ENCODE measurements around the gene SLC47A1.
"Not testable (repeated sequence)": the region's sequence is repeated elsewhere in the genome, so short reads cannot be mapped to it uniquely, and the experiment has no call there.

Gene SLC47A1

GRCh38 chr17:19533718-19534561 lies at the start of gene SLC47A1:
TSS of gene SLC47A1 (plus strand) at chr17:19533854. CDS start at chr17:19533940, 86 bp downstream.
- in situ Hi-C loops (cut with HindIII; ENCODE audit: low pct_ligation_motif_present, low pct_unique_long_range_greater_than_20kb, low sequenced_read_pairs): no loop called here
- peak; percentile 23 for DNase-seq

- DNase-seq: no peak
- in situ Hi-C loops (cut with HindIII; ENCODE audit: low pct_ligation_motif_present, low pct_unique_long_range_greater_than_20kb, low sequenced_read_pairs): no loop called here
Observed at GRCh38 chr17:19485800-19486340, 47.8 kb upstream of the SLC47A1 start.

- DNase-seq: no peak
- in situ Hi-C loops (cut with HindIII; ENCODE audit: low pct_ligation_motif_present, low pct_unique_long_range_greater_than_20kb, low sequenced_read_pairs): no loop called here
Observed at GRCh38 chr17:19486351-19487023, 47.2 kb upstream of the SLC47A1 start.

GRCh38 chr17:19487024-19487600 lies 46.5 kb upstream of the SLC47A1 start:
- no peak for DNase-seq
- in situ Hi-C loops (cut with HindIII; ENCODE audit: low pct_ligation_motif_present, low pct_unique_long_range_greater_than_20kb, low sequenced_read_pairs): no loop called here

GRCh38 chr17:19492141-19492540 lies 41.5 kb upstream of the SLC47A1 start:
- in situ Hi-C loops (cut with HindIII; ENCODE audit: low pct_ligation_motif_present, low pct_unique_long_range_greater_than_20kb, low sequenced_read_pairs): no loop called here
- no peak for DNase-seq

GRCh38 chr17:19494961-19495806 lies 38.5 kb upstream of the SLC47A1 start:
- in situ Hi-C loops (cut with HindIII; ENCODE audit: low pct_ligation_motif_present, low pct_unique_long_range_greater_than_20kb, low sequenced_read_pairs): no loop called here
- no peak for DNase-seq

- in situ Hi-C loops (cut with HindIII; ENCODE audit: low pct_ligation_motif_present, low pct_unique_long_range_greater_than_20kb, low sequenced_read_pairs): no loop called here
- DNase-seq: no peak
Observed at GRCh38 chr17:19495828-19496528, 37.7 kb upstream of the SLC47A1 start.

- no peak for DNase-seq
- in situ Hi-C loops (cut with HindIII; ENCODE audit: low pct_ligation_motif_present, low pct_unique_long_range_greater_than_20kb, low sequenced_read_pairs): no loop called here
Observed at GRCh38 chr17:19497624-19498023, 36.0 kb upstream of the SLC47A1 start.

- no peak for DNase-seq
- in situ Hi-C loops (cut with HindIII; ENCODE audit: low pct_ligation_motif_present, low pct_unique_long_range_greater_than_20kb, low sequenced_read_pairs): no loop called here
Observed at GRCh38 chr17:19501219-19501618, 32.4 kb upstream of the SLC47A1 start.

GRCh38 chr17:19502517-19502916 lies 31.1 kb upstream of the SLC47A1 start:
- DNase-seq: no peak
- in situ Hi-C loops (cut with HindIII; ENCODE audit: low pct_ligation_motif_present, low pct_unique_long_range_greater_than_20kb, low sequenced_read_pairs): no loop called here

- DNase-seq; in situ Hi-C loops (cut with HindIII; ENCODE audit: low pct_ligation_motif_present, low pct_unique_long_range_greater_than_20kb, low sequenced_read_pairs): not testable (repeated sequence)
Observed at GRCh38 chr17:19505561-19505960, 28.1 kb upstream of the SLC47A1 start.

GRCh38 chr17:19507775-19508576 lies 25.7 kb upstream of the SLC47A1 start:
- in situ Hi-C loops (cut with HindIII; ENCODE audit: low pct_ligation_motif_present, low pct_unique_long_range_greater_than_20kb, low sequenced_read_pairs): no loop called here
- peak; percentile 94 for DNase-seq

- peak; percentile 3 for DNase-seq
- in situ Hi-C loops (cut with HindIII; ENCODE audit: low pct_ligation_motif_present, low pct_unique_long_range_greater_than_20kb, low sequenced_read_pairs): no loop called here
Observed at GRCh38 chr17:19508577-19508867, 25.1 kb upstream of the SLC47A1 start.

- in situ Hi-C loops (cut with HindIII; ENCODE audit: low pct_ligation_motif_present, low pct_unique_long_range_greater_than_20kb, low sequenced_read_pairs): not testable (repeated sequence)
Observed at GRCh38 chr17:19509281-19509852, 24.3 kb upstream of the SLC47A1 start.

GRCh38 chr17:19510903-19511302 lies 22.8 kb upstream of the SLC47A1 start:
- in situ Hi-C loops (cut with HindIII; ENCODE audit: low pct_ligation_motif_present, low pct_unique_long_range_greater_than_20kb, low sequenced_read_pairs): no loop called here
- no peak for DNase-seq

More at GRCh38 chr17:19509281-19509852, 24.3 kb upstream of the SLC47A1 start:
- DNase-seq: peak; percentile 26

GRCh38 chr17:19513897-19514488 lies 19.7 kb upstream of the SLC47A1 start:
- in situ Hi-C loops (cut with HindIII; ENCODE audit: low pct_ligation_motif_present, low pct_unique_long_range_greater_than_20kb, low sequenced_read_pairs): no loop called here
- peak; percentile 73 for DNase-seq

GRCh38 chr17:19517699-19518098 lies 16.0 kb upstream of the SLC47A1 start:
- in situ Hi-C loops (cut with HindIII; ENCODE audit: low pct_ligation_motif_present, low pct_unique_long_range_greater_than_20kb, low sequenced_read_pairs): no loop called here

More at GRCh38 chr17:19517699-19518098, 16.0 kb upstream of the SLC47A1 start:
- DNase-seq: no peak

Measured in ACHN (cell line).